ENCODE results near the gene GSG1L. TPM values are rescaled to one million over a fixed set of nuclear protein-coding genes. Genes with fewer than 3 reads are reported as not detected.

The GSG1L gene
- total RNA-seq, 4 donors from 2014 or later = not detected

GRCh38 chr16:28092721-28093384, 29.3 kb upstream of the GSG1L start:
- TF ChIP-seq CTCF (IDR thresholded peaks at IDR 0.05) = no peak
- DNase-seq (ENCODE audit: low spot score) (no peak), ATAC-seq (ENCODE audit: low FRiP score) (no peak)

GRCh38 chr16:28091656-28092055, 28.1 kb upstream of the GSG1L start:
- DNase-seq (ENCODE audit: low spot score) (no peak), ATAC-seq (ENCODE audit: low FRiP score) (no peak)
- TF ChIP-seq CTCF (IDR thresholded peaks at IDR 0.05) = no peak

GRCh38 chr16:28090646-28091377, 27.3 kb upstream of the GSG1L start:
- DNase-seq (ENCODE audit: low spot score) (no peak), ATAC-seq (ENCODE audit: low FRiP score) (no peak)
- TF ChIP-seq CTCF (IDR thresholded peaks at IDR 0.05) = no peak

- DNase-seq (ENCODE audit: low spot score) (no peak), ATAC-seq (ENCODE audit: low FRiP score) (no peak)
- no peak for TF ChIP-seq CTCF (IDR thresholded peaks at IDR 0.05)
These were observed 26.5 kb upstream of the GSG1L start for GRCh38 chr16:28089992-28090365.

GRCh38 chr16:28089205-28089991, 25.9 kb upstream of the GSG1L start:
- ATAC-seq (ENCODE audit: low FRiP score) = no peak
- no peak for TF ChIP-seq CTCF (IDR thresholded peaks at IDR 0.05)
- no peak for DNase-seq (ENCODE audit: low spot score)

GRCh38 chr16:28087675-28088300, 24.3 kb upstream of the GSG1L start:
- ATAC-seq (ENCODE audit: low FRiP score) = no peak
- no peak for TF ChIP-seq CTCF (IDR thresholded peaks at IDR 0.05)

More at GRCh38 chr16:28087675-28088300, 24.3 kb upstream of the GSG1L start:
- DNase-seq (ENCODE audit: low spot score) = no peak

Data from omental fat pad (tissue), 4 donors.